SK-N-MC (cell line): Measurements from ENCODE around the gene VIPR2.

Source experiments
- EZH2 ChIP-seq: fragments of 200-600 bp; sonication (generic); IDR thresholded peaks from one replicate; pipeline ENCODE4 v1.6.1; 2017; ENCODE audit warnings: antibody characterized with exemption
- POLR2AphosphoS5 ChIP-seq: IDR thresholded peaks from 2 replicates; pipeline ENCODE4 v1.6.1; 2012; ENCODE audit warnings: mild to moderate bottlenecking, low read depth, low read length, borderline replicate concordance

- TF ChIP-seq EZH2 (no peak), POLR2AphosphoS5 (no peak)
Measured at GRCh38 chr7:159119026-159119741, 25.5 kb downstream of the VIPR2 start.
